HL-60 (cell line): Measurements from ENCODE around the gene LCE2A.

Experiments
- TF ChIP-seq, protein P1 (sequence below): IDR thresholded peaks from 2 replicates; pipeline ENCODE4 v1.6.1; 2012; ENCODE audit warnings: low read depth; ENCODE audit not compliant: insufficient replicate concordance
- TF ChIP-seq, protein P2 (sequence below): IDR thresholded peaks from one replicate; pipeline ENCODE4 v1.5.1; 2011; ENCODE audit warnings: low read length, control low read depth, inconsistent platforms; ENCODE audit not compliant: insufficient read depth

- TF ChIP-seq, protein P1, sequence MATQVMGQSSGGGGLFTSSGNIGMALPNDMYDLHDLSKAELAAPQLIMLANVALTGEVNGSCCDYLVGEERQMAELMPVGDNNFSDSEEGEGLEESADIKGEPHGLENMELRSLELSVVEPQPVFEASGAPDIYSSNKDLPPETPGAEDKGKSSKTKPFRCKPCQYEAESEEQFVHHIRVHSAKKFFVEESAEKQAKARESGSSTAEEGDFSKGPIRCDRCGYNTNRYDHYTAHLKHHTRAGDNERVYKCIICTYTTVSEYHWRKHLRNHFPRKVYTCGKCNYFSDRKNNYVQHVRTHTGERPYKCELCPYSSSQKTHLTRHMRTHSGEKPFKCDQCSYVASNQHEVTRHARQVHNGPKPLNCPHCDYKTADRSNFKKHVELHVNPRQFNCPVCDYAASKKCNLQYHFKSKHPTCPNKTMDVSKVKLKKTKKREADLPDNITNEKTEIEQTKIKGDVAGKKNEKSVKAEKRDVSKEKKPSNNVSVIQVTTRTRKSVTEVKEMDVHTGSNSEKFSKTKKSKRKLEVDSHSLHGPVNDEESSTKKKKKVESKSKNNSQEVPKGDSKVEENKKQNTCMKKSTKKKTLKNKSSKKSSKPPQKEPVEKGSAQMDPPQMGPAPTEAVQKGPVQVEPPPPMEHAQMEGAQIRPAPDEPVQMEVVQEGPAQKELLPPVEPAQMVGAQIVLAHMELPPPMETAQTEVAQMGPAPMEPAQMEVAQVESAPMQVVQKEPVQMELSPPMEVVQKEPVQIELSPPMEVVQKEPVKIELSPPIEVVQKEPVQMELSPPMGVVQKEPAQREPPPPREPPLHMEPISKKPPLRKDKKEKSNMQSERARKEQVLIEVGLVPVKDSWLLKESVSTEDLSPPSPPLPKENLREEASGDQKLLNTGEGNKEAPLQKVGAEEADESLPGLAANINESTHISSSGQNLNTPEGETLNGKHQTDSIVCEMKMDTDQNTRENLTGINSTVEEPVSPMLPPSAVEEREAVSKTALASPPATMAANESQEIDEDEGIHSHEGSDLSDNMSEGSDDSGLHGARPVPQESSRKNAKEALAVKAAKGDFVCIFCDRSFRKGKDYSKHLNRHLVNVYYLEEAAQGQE = no peak
- TF ChIP-seq, protein P2, sequence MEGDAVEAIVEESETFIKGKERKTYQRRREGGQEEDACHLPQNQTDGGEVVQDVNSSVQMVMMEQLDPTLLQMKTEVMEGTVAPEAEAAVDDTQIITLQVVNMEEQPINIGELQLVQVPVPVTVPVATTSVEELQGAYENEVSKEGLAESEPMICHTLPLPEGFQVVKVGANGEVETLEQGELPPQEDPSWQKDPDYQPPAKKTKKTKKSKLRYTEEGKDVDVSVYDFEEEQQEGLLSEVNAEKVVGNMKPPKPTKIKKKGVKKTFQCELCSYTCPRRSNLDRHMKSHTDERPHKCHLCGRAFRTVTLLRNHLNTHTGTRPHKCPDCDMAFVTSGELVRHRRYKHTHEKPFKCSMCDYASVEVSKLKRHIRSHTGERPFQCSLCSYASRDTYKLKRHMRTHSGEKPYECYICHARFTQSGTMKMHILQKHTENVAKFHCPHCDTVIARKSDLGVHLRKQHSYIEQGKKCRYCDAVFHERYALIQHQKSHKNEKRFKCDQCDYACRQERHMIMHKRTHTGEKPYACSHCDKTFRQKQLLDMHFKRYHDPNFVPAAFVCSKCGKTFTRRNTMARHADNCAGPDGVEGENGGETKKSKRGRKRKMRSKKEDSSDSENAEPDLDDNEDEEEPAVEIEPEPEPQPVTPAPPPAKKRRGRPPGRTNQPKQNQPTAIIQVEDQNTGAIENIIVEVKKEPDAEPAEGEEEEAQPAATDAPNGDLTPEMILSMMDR = no peak
Observed at GRCh38 chr1:152699746-152700145, 1.6 kb downstream of the LCE2A start.
